Measurements from ENCODE around the gene TCERG1L. TPM values are rescaled to one million over a fixed set of nuclear protein-coding genes. Genes with fewer than 3 reads are reported as not detected.

Gene TCERG1L
- total RNA-seq, 1 experiment from 2014 or later = not detected

DNA sequence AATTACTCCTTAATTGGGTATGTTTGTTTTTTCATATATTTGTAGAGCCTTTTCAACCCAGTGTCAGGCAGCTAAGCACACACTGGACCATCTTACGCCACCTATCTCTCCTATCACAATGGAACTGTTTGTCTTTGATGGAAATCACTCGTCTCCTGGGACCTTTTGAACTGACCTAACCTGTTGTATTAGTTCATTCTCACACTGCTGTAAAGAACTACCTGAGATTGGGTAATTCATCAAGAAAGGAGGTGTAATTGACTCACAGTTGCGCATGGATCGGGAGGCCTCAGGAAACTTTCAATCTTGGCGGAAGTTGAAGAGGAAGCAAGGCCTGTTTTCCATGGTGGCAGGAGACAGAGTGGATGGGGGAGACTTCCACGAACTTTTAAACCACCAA lies 182.0 kb downstream of the TCERG1L start:
- CTCF ChIA-PET = no interaction called here

GRCh38 chr10:131128731-131129130 lies 182.8 kb downstream of the TCERG1L start:
- CTCF ChIA-PET = no interaction called here

More for the DNA sequence above, 182.0 kb downstream of the TCERG1L start:
- Histone ChIP-seq H3K4me3 (no peak overlapping the region), H3K4me2 (no peak overlapping the region), H3K9me2 (ENCODE audit: insufficient read depth) (no peaks in the 10 kb centered on the region), H3K27ac (no peak overlapping the region), H3K79me2 (ENCODE audit: low read depth) (no peaks in the 10 kb centered on the region), H3K27me3 (ENCODE audit: insufficient read depth, low read depth) (peaks cover 49% of the 10 kb centered on the region), H3K36me3 (ENCODE audit: low read depth) (no peaks in the 10 kb centered on the region), H2AFZ (no peak overlapping the region), H3K9me3 (ENCODE audit: insufficient read depth, low read depth) (no peaks in the 10 kb centered on the region), H3F3A (ENCODE audit: insufficient read depth, low read depth) (no peaks in the 10 kb centered on the region), H4K20me1 (ENCODE audit: insufficient read depth) (no peaks in the 10 kb centered on the region), H3K4me1 (replicated peaks; ENCODE audit: insufficient read depth) (no peaks in the 10 kb centered on the region)
- intact Hi-C loops (cut with micrococcal nuclease; ENCODE audit: unreplicated experiment) = no loop called here
- POLR2A ChIA-PET (ENCODE audit: unreplicated experiment) = no interaction called here
- no peak for TF ChIP-seq EZH2 (IDR thresholded peaks at IDR 0.05; ENCODE audit: low read depth)
- TF ChIP-seq, protein P1, sequence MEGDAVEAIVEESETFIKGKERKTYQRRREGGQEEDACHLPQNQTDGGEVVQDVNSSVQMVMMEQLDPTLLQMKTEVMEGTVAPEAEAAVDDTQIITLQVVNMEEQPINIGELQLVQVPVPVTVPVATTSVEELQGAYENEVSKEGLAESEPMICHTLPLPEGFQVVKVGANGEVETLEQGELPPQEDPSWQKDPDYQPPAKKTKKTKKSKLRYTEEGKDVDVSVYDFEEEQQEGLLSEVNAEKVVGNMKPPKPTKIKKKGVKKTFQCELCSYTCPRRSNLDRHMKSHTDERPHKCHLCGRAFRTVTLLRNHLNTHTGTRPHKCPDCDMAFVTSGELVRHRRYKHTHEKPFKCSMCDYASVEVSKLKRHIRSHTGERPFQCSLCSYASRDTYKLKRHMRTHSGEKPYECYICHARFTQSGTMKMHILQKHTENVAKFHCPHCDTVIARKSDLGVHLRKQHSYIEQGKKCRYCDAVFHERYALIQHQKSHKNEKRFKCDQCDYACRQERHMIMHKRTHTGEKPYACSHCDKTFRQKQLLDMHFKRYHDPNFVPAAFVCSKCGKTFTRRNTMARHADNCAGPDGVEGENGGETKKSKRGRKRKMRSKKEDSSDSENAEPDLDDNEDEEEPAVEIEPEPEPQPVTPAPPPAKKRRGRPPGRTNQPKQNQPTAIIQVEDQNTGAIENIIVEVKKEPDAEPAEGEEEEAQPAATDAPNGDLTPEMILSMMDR (conservative IDR thresholded peaks at IDR 0.05) = no peak
- BruUV-seq (replicated peaks) = no TSS peak
- no peak for DNase-seq

GRCh38 chr10:131127610-131128009 lies 183.9 kb downstream of the TCERG1L start:
- TF ChIP-seq, protein P1 (conservative IDR thresholded peaks at IDR 0.05) = no peak
- no peak for TF ChIP-seq EZH2 (IDR thresholded peaks at IDR 0.05; ENCODE audit: low read depth)
- no peaks in the 10 kb centered on the region for H3F3A ChIP-seq (ENCODE audit: insufficient read depth, low read depth)
- H2AFZ ChIP-seq = no peak overlapping the region
- no peaks in the 10 kb centered on the region for H3K9me2 ChIP-seq (ENCODE audit: insufficient read depth)
- no peak overlapping the region for H3K27ac ChIP-seq
- no TSS peak for BruUV-seq (replicated peaks)
- POLR2A ChIA-PET (ENCODE audit: unreplicated experiment) = no interaction called here
- H3K79me2 ChIP-seq (ENCODE audit: low read depth) = no peaks in the 10 kb centered on the region
- CTCF ChIA-PET = no interaction called here
- intact Hi-C loops (cut with micrococcal nuclease; ENCODE audit: unreplicated experiment) = no loop called here
- no peak for DNase-seq
- H3K36me3 ChIP-seq (ENCODE audit: low read depth) = no peaks in the 10 kb centered on the region
- no peak overlapping the region for H3K4me2 ChIP-seq
- H3K4me3 ChIP-seq = no peak overlapping the region
- no peaks in the 10 kb centered on the region for H4K20me1 ChIP-seq (ENCODE audit: insufficient read depth)
- H3K9me3 ChIP-seq (ENCODE audit: insufficient read depth, low read depth) = no peaks in the 10 kb centered on the region
- no peaks in the 10 kb centered on the region for H3K4me1 ChIP-seq (replicated peaks; ENCODE audit: insufficient read depth)
- H3K27me3 ChIP-seq (ENCODE audit: insufficient read depth, low read depth) = peaks cover 40% of the 10 kb centered on the region

More at GRCh38 chr10:131128731-131129130, 182.8 kb downstream of the TCERG1L start:
- TF ChIP-seq, protein P1 (conservative IDR thresholded peaks at IDR 0.05) = no peak
- TF ChIP-seq EZH2 (IDR thresholded peaks at IDR 0.05; ENCODE audit: low read depth) = no peak
- Histone ChIP-seq H3K9me3 (ENCODE audit: insufficient read depth, low read depth) (no peaks in the 10 kb centered on the region), H3F3A (ENCODE audit: insufficient read depth, low read depth) (no peaks in the 10 kb centered on the region), H2AFZ (no peak overlapping the region), H3K9me2 (ENCODE audit: insufficient read depth) (no peaks in the 10 kb centered on the region), H3K36me3 (ENCODE audit: low read depth) (no peaks in the 10 kb centered on the region), H3K4me2 (no peak overlapping the region), H3K4me3 (no peak overlapping the region), H3K4me1 (replicated peaks; ENCODE audit: insufficient read depth) (no peaks in the 10 kb centered on the region), H3K79me2 (ENCODE audit: low read depth) (no peaks in the 10 kb centered on the region), H3K27ac (no peak overlapping the region), H3K27me3 (ENCODE audit: insufficient read depth, low read depth) (peaks cover 49% of the 10 kb centered on the region), H4K20me1 (ENCODE audit: insufficient read depth) (no peaks in the 10 kb centered on the region)
- intact Hi-C loops (cut with micrococcal nuclease; ENCODE audit: unreplicated experiment) = no loop called here
- no peak for DNase-seq
- POLR2A ChIA-PET (ENCODE audit: unreplicated experiment) = no interaction called here
- BruUV-seq (replicated peaks) = no TSS peak

All from PC-9 (cell line).